DMS 273 (cell line): Measurements from ENCODE around the gene FRG2B.
"Not testable (repeated sequence)": the region's sequence is repeated elsewhere in the genome, so short reads cannot be mapped to it uniquely, and the experiment has no call there.

ENCODE experiments used
- DNase-seq: peaks from one replicate; lab custom pipeline; 2025; ENCODE audit not compliant: unreplicated experiment; lab: John Stamatoyannopoulos, UW

Gene FRG2B

GRCh38 chr10:133626695-133627094 is at the start of gene FRG2B:
FRG2B (minus strand) TSS chr10:133626795; CDS start chr10:133626742, 53 bp downstream.
- not testable (repeated sequence) for DNase-seq

GRCh38 chr10:133667446-133667845 is 40.9 kb upstream of the FRG2B start:
- DNase-seq, result not testable (repeated sequence)

- not testable (repeated sequence) for DNase-seq
These were observed 37.1 kb upstream of the FRG2B start for GRCh38 chr10:133663544-133664160.

GRCh38 chr10:133661122-133661521 is 34.5 kb upstream of the FRG2B start:
- not testable (repeated sequence) for DNase-seq

- not testable (repeated sequence) for DNase-seq
These were observed 33.9 kb upstream of the FRG2B start for GRCh38 chr10:133660516-133660915.

GRCh38 chr10:133657276-133657675 is 30.7 kb upstream of the FRG2B start:
- DNase-seq, result not testable (repeated sequence)

GRCh38 chr10:133648872-133649455 is 22.4 kb upstream of the FRG2B start:
- not testable (repeated sequence) for DNase-seq

- not testable (repeated sequence) for DNase-seq
These were observed 20.6 kb upstream of the FRG2B start for GRCh38 chr10:133647075-133647748.

GRCh38 chr10:133637846-133638235 is 11.2 kb upstream of the FRG2B start:
- DNase-seq, result not testable (repeated sequence)

- not testable (repeated sequence) for DNase-seq
These were observed 10.7 kb upstream of the FRG2B start for GRCh38 chr10:133637202-133637845.

GRCh38 chr10:133630723-133631249 is 4.2 kb upstream of the FRG2B start:
- DNase-seq, result not testable (repeated sequence)

GRCh38 chr10:133622544-133622943 is 4.1 kb downstream of the FRG2B start:
- not testable (repeated sequence) for DNase-seq

GRCh38 chr10:133618851-133619250 is 7.7 kb downstream of the FRG2B start:
- peak; percentile 57 for DNase-seq

GRCh38 chr10:133617196-133617595 is 9.4 kb downstream of the FRG2B start:
- no peak for DNase-seq

GRCh38 chr10:133616371-133617130 is 10.0 kb downstream of the FRG2B start:
- DNase-seq, result peak; percentile 69

- DNase-seq, result peak; percentile 91
These were observed 11.6 kb downstream of the FRG2B start for GRCh38 chr10:133614830-133615580.

- DNase-seq, result no peak
These were observed 12.9 kb downstream of the FRG2B start for GRCh38 chr10:133613699-133614098.

GRCh38 chr10:133611079-133611478 is 15.5 kb downstream of the FRG2B start:
- DNase-seq, result no peak

- DNase-seq, result peak; percentile 31
These were observed 17.7 kb downstream of the FRG2B start for GRCh38 chr10:133608855-133609254.

- not testable (repeated sequence) for DNase-seq
These were observed 23.2 kb downstream of the FRG2B start for GRCh38 chr10:133603434-133603833.
